Esophagus muscularis mucosa (tissue), 4 donors: ENCODE results near the gene AGER. TPM values are rescaled to one million over a fixed set of nuclear protein-coding genes. Genes with fewer than 3 reads are reported as not detected.

ENCODE experiments used
- DNase-seq: peaks from one replicate; pipeline ENCODE4 v3.0.0-alpha.2; 2017; ENCODE audit errors: extremely low spot score
- H3K27ac ChIP-seq, 4 donors: fragments of 200-600 bp; sonication (generic); replicated peaks in 1 of 4; 1 replicate in 3 of 4; 2 replicates in 1 of 4; pipeline ENCODE4 v1.5.1; 2016 to 2019; ENCODE audit warnings: mild to moderate bottlenecking in 1 of 4
- H3K27me3 ChIP-seq, 4 donors: fragments of 200-600 bp; sonication (generic); one replicate each; pipeline versions ENCODE4 v1.5.1 to v1.6.0; 2016 to 2019
- H3K36me3 ChIP-seq, 4 donors: fragments of 200-600 bp; sonication (generic); one replicate each; pipeline ENCODE4 v1.5.1; 2016 to 2019
- H3K4me1 ChIP-seq, 4 donors: fragments of 200-600 bp; sonication (generic); one replicate each; pipeline ENCODE4 v1.5.1; 2016 to 2019
- H3K4me3 ChIP-seq, 4 donors: fragments of 200-600 bp; sonication (generic); 1 replicate in 2 of 4; 2 replicates in 2 of 4; pipeline ENCODE4 v1.5.1; 2016 to 2019; ENCODE audit warnings: mild to moderate bottlenecking in 4 of 4, moderate library complexity in 1 of 4
- H3K9me3 ChIP-seq, 4 donors: fragments of 200-600 bp; sonication (generic); 1 replicate in 3 of 4; 2 replicates in 1 of 4; pipeline ENCODE4 v1.5.1; 2016 to 2019
- EP300 ChIP-seq: sonication (generic); formaldehyde crosslinking; IDR thresholded peaks from one replicate; pipeline ENCODE4 v1.6.1; 2017; ENCODE audit warnings: antibody characterized with exemption
- POLR2AphosphoS5 ChIP-seq, 2 donors: sonication (generic); formaldehyde crosslinking; IDR thresholded peaks; one replicate each; pipeline ENCODE4 v1.6.1; 2017; ENCODE audit warnings: antibody characterized with exemption in 2 of 2
- WGBS: methylation state at CpG from one replicate; pipeline ENCODE4 v1.1.5; 2018; 5-methylcytosine and 5-hydroxymethylcytosine counted together
- intact Hi-C: fragments of 100-400 bp; cut with DNase I; formaldehyde crosslinking; loops from one replicate; pipeline ENCODE4 v1.15.1; 2023
- small RNA-seq, 3 donors: library from RNA; depleted of rRNA; stranded (forward); fragments of <200 nt; gene quantifications; one replicate each; pipeline ENCODE3, GENCODE V24; 2016
- total RNA-seq, 4 donors: library from RNA; depleted of rRNA; stranded (reverse); fragments of >200 nt; gene quantifications; one replicate each; pipeline versions ENCODE4 v1.1.0 to v1.2.1, GENCODE V29; 2016

Gene AGER
- total RNA-seq, 4 donors from 2014 or later = 0.83 to 5.9 (median 3.8) TPM

DNA sequence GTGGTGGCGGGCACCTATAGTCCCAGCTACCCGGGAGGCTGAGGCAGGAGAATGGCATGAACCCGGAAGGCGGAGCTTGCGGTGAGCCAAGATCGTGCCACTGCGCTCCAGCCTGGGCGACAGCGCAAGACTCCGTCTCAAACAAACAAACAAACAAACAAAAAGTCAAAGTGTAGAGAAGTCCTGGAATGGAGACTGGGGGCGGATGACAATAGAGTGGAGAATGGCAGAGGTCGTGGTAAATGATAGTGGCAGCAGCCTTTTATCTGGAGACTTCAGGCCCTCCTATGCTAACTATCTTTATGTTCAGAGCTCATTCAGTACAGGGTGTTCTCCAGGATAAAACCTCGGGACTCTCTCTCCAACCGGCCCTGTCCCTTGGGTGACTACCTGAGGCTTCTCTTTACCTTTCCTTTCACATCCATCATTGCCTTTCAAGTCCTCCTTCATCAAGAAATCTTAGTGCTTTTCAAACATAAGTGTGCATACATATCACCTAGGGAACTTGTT, 52.6 kb downstream of the AGER start:
- peaks cover 27 to 34% (median 31%) of the 10 kb centered on the region in 4 donors for H3K4me1 ChIP-seq
- no peak overlapping the region for H3K4me3 ChIP-seq
- TF ChIP-seq EP300 = no peak
- no peak for TF ChIP-seq POLR2AphosphoS5 (IDR thresholded peaks at IDR 0.05)
- H3K9me3 ChIP-seq = no peaks in the 10 kb centered on the region
- peaks cover 0 to 6% (median 3%) of the 10 kb centered on the region in 4 donors for H3K36me3 ChIP-seq
- H3K27me3 ChIP-seq = no peaks in the 10 kb centered on the region
- no peak overlapping the region for H3K27ac ChIP-seq
- WGBS = 90% methylated on average over 14 of the region's 14 CpGs
- intact Hi-C loops = no loop called here
- no peak for DNase-seq

Small RNAs within 50 kb of the gene (small RNA-seq; reads per million reads assigned to genes)
- gene AL662884.1 (0 reads per million in 3 donors), gene MIR6833 (0 reads per million in 3 donors)

Other genes starting within 250 kb of the AGER start
- 10 to 100 TPM; 11.6 to 28.7 (median 12.7) TPM for gene CFB, start 238.2 kb downstream of the AGER start, total RNA-seq
- gene NELFE, start 225.3 kb downstream of the AGER start, total RNA-seq = 10 to 100 TPM; 79.3 to 81.7 (median 81.1) TPM
- gene SKIC2, start 225.1 kb downstream of the AGER start, total RNA-seq = 10 to 100 TPM; 23.3 to 33.2 (median 28.5) TPM
- gene DXO, start 212.1 kb downstream of the AGER start, total RNA-seq = 10 to 100 TPM; 12.9 to 18.4 (median 15.9) TPM
- 100 to 1,000 TPM in 2 of 4 donors, 10 to 100 TPM in 2; 31.6 to 187 (median 98.2) TPM for gene C4A, start 202.2 kb downstream of the AGER start, total RNA-seq
- gene C4B, start 169.5 kb downstream of the AGER start, total RNA-seq = 100 to 1,000 TPM in 1 of 4 donors, 10 to 100 TPM in 3; 45.3 to 203 (median 75.8) TPM
- gene CYP21A2, start 145.8 kb downstream of the AGER start, total RNA-seq = 1 to 10 TPM in 3 of 4 donors, under 1 TPM in 1; 0.33 to 3.7 (median 1.9) TPM
- gene TNXB, start 74.9 kb downstream of the AGER start, total RNA-seq = 100 to 1,000 TPM; 223 to 525 (median 326) TPM
- 10 to 100 TPM; 17.7 to 37.4 (median 27.2) TPM for gene ATF6B, start 56.0 kb downstream of the AGER start, total RNA-seq
- gene FKBPL, start 54.0 kb downstream of the AGER start, total RNA-seq = 1 to 10 TPM; 2.7 to 6.3 (median 3.9) TPM
- gene PRRT1, start 32.3 kb downstream of the AGER start, total RNA-seq = 1 to 10 TPM; 2.7 to 4.4 (median 4.0) TPM
- 10 to 100 TPM; 14.9 to 31.4 (median 20.8) TPM for gene PPT2, start 30.1 kb downstream of the AGER start, total RNA-seq
- gene EGFL8, start 19.7 kb downstream of the AGER start, total RNA-seq = 10 to 100 TPM in 2 of 4 donors, 1 to 10 TPM in 2; 8.1 to 20.7 (median 13.9) TPM
- 10 to 100 TPM; 52.7 to 76.7 (median 68.9) TPM for gene AGPAT1, start 8.2 kb downstream of the AGER start, total RNA-seq
- 10 to 100 TPM; 76.2 to 91.4 (median 88.5) TPM for gene RNF5, start 5.8 kb downstream of the AGER start, total RNA-seq
- 10 to 100 TPM; 43.6 to 95.9 (median 59.3) TPM for gene PBX2, start 5.9 kb upstream of the AGER start, total RNA-seq
- gene GPSM3, start 8.4 kb upstream of the AGER start, total RNA-seq = 10 to 100 TPM in 1 of 4 donors, 1 to 10 TPM in 3; 5.7 to 17.4 (median 8.6) TPM
- gene NOTCH4, start 39.8 kb upstream of the AGER start, total RNA-seq = 10 to 100 TPM; 16.6 to 30.6 (median 19.8) TPM
- not detected for gene TSBP1, start 187.7 kb upstream of the AGER start, total RNA-seq
- not detected for gene BTNL2, start 222.9 kb upstream of the AGER start, total RNA-seq